Stimulated activated CD4-positive, alpha-beta T cell treated with anti-CD3 and anti-CD28 coated beads, Interleukin-2, amount 100 ng/mL, for 24 hours (primary cell): Measurements from ENCODE around the gene SEPTIN8.
A peak's percentile ranks its signal among the peaks of the same experiment; 100 is the strongest.

Experiments
- DNase-seq, 2 donors: peaks; one replicate each; pipeline ENCODE4 v3.0.0-alpha.2; 2020

SEPTIN8 gene

GRCh38 chr5:132763181-132764036, 13.6 kb downstream of the SEPTIN8 start:
- no peak for DNase-seq

GRCh38 chr5:132762246-132763000, 14.6 kb downstream of the SEPTIN8 start:
- DNase-seq, result no peak

DNA sequence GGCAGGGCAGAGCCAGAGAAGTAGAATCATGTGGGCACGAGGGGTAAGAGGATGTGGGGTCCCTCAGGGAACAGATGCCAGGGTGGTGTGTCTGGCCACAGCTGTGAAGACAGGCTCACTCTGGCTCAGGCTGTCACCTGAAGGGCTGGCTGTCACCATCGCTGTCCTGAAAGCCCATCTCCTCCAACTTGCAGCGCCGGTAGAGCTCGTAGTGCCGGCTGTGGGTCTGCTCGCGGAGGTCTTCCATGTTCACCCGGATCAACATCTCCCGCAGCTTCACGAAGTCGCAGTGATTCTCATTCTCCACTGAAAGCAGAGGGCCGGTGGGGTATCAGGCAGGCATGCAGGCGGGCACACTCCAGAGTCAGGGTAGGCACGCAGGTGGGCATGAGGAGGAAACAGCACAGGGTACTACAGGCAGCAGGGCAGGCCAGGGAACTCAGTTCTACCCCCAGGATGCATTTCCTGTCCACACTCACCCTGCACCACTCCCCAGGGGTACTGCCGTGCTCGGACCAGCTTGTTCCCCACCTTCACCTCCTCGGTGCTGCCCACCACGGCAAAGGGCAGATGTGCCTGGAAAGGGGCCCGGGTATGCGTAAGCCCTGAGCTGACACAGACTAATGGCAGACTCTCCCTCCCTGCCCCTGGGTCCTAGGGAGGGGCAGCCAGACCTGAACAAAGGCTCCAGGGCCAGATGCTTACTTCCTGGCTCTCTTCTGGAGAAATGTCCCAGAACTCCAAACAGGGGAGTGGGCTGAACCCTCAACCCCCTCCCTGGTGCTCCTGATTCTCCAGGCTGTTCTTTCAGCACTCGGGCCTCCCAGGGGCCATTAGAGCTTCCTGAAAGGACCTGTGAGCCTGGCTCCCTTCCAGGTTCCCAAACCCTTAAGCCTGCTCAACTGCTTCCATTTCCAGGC, 15.5 kb downstream of the SEPTIN8 start:
- DNase-seq, result no peak

DNA sequence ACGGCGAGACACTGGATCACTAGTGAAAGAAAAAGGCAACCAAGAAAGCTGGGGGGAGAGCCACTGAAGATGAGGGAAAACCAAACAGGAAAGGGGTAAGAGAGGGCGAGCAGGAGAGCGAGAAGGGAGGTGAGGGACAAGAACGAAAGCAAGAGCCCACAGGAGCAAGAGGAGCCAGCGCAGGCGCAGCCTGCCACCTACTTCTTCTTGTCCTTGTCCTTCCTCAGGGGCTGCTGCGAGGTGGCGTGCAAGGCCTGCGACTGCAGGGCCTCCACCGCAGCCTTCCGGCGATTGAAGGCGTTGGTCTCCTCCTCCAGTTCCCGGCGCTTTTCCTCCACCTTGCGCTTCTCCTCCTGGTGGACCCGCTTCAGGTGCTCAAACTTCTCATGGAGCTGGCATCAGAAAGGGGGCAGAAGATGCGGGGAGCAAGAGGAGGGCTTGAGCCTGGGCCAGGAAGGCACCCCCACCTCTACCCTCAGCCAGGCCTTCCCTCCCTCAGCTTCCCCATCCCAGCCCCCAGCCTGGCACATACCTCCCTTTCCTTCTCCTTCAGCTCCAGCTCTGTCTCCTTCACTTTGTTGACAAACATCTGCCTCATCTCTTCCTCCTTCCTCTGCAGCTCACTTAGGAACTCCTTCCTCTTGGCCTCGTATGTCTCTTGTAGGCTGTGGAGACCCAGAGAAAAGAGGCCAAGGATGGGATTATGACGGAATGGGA, 16.3 kb downstream of the SEPTIN8 start:
- no peak for DNase-seq

- DNase-seq, result no peak
These were observed 17.0 kb downstream of the SEPTIN8 start for GRCh38 chr5:132760049-132760420.

DNA sequence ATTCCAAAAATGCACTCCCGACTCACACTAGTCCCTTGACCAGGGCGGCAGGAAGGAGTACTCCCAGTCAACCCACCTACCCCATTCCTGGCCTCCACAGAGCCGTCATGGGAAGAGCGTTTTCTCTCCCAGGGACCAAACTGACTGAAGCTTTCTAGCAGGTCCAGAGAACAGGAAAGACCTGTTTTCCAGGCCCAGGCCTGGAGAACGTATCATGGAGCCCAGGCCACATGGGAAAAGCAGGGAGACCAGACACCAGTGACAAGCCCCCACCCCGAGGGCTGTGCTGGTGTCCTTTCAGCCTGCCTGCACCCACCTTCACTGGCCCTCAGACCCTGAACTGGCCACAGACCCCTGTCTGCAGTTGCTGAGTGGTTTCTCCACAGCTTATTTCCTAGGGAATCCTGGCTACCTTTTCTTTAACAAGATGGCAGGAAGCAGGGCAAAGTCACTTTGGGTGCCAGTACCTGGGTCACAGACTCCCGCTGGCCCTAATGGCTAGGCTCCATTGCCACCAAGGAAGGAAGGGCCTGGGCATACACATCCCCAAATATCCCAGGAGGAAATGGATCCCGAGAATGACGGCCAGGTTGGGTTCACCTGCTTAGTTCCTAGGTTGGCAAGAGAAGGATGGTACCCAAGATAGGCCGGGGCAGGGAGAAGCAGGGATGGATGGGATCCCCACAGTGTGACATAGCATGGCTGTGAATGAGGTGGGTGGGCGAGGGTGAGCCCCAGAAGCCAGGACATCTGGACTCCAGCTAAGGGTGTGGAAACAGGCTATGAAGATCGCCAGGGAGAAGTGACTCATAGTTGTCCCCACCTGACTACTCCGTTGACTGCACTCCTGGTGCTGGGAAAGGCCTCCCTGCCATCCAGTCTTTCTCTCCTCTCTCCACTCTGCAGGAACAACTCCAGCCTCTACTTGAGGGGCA, 17.7 kb downstream of the SEPTIN8 start:
- DNase-seq, result peak in 1 of 2 donors; percentile 9

DNA sequence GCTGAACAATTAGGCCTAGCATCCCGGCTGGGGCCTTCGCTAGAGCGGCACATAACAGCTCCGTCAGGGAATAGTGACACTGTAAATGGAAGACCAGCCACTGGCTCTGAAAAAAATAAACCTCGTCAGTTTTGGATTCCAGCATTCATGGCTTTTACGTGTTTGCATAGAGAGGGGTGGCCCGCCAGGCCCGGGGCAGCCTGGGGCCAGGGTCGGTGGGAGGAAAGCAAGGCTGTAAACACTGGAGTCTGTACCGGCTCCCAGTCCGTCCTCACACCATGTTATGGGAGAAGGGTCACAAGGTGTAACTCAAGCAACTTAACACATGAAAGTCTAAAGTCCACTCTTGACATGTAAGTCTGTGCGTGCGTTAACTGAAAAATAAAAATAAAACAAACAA, 18.6 kb downstream of the SEPTIN8 start:
- peak in 1 of 2 donors; percentile 13 for DNase-seq

- DNase-seq, result no peak
These were observed 20.5 kb downstream of the SEPTIN8 start for GRCh38 chr5:132756542-132756941.

DNA sequence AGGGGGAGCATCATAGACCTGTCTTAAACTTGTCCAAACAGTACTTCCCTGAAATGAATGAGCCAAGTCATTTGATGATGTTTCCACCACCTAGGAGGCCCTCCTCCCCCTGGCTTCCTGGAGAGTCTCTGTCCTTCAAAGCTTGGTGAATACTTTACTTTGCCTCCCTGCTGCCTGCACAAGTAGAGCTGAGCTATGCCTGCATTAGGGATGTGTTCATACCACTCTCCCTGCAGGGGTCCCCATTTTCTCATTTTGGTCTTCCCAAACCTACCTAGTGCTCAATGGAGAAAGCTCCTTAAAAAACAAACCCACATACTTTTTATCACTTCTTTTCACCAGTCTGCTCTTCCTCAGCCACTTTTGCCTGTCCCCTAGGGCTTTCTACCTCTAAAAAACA, 22.1 kb downstream of the SEPTIN8 start:
- no peak for DNase-seq

- no peak for DNase-seq
These were observed 22.9 kb downstream of the SEPTIN8 start for GRCh38 chr5:132754111-132754510.

DNA sequence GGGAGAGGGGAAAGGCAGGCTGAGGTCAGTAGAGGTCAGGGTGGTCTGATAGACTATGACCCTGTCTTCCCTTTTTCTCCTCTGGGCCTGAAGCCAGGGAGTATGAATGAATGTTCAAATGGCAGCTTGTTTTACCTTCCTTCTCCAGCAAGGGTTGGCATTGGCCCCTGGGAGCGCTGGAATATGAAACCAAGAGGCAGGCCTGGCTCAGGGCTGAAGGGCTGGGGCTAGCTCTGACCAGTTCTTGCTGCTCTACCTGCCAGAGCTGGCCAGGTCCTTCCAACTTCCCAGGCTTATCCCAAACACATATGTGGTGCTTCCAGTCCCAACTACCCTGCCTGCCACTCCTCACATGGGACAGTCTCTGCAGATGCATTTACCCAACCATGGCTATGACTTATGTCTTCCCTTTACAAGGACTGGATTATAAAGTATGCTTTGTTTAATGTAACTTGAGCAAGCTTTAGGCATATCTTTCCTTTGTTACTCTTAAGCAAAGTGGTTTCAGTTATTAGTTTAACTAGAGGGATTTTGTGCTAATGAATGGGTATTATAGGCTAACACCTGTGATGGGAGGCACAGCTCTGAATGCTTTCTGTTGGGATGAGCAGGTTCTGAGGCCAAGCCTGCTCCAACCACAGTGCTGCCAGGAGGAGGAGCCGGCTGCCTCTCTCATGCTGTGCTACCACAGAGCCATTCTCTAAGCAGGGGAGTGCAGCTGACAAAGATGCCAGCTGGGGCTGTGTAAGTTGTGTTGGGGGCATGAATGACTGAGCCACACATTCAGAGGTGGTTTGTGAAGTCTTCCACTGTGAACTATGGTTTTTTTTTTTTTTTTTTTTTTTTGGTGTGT, 23.7 kb downstream of the SEPTIN8 start:
- DNase-seq, result peak in 1 of 2 donors; percentile 12

DNA sequence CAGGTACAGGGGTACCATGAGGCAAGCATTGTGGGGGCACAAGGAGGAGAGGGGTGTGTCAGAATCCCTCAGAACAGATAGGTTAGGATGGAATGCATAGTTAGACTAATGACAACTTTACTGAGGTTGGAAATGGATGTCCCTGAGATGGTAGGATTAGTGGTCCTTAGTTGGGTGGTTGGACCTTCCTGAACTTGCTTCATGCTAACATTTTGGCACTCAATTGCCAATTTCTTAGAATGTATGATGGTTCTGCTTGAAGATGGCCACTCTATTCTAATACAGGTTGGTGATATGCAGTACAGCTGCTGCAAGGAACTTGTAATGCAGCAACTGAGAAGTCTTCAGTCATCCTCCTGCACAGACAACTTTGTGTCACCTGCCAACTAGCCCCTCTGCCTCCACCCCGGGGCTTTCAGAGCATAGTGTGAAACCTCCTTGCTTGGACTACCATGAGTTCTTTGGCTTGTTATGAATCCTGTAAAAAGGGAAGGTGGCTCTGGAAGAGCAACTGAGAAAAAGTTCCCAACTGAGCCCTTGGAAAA, 24.4 kb downstream of the SEPTIN8 start:
- no peak for DNase-seq

GRCh38 chr5:132751971-132752580, 25.0 kb downstream of the SEPTIN8 start:
- DNase-seq, result no peak

GRCh38 chr5:132751444-132751843, 25.6 kb downstream of the SEPTIN8 start:
- DNase-seq, result peak; percentile 49

DNA sequence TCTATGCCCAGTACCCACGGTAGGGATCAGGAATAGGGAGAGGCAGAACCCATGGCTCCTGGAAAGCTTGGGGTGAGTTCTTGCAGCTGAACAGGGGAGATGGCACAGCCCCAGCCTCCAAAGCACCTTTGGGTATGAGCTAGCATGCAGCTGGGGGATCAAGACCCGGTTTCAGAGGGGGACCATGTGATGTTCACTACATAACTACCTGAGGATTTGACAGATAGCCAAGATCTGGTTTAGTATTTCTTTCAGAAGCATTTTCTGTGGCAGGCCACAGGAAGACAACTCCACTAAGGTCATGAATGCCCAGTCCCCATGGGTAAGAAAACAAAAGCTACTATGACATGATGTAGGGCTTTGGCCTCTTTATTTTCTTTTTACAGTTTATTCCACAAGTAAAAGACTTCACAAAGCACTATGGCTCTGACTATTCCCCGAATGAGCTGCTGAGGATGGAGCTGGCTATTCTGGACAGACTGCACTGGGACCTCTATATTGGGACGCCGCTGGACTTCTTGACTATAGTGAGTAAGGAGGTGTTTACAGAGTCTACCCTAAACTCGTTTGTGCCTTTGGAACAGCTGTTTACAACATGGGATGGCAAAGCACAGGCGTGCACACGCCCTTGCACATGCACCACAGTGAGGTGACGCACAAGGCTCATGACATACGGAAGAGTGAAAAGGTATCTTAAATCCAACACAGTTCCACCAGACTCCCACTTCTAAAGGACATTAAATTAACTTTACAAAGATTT, 26.4 kb downstream of the SEPTIN8 start:
- no peak for DNase-seq

DNA sequence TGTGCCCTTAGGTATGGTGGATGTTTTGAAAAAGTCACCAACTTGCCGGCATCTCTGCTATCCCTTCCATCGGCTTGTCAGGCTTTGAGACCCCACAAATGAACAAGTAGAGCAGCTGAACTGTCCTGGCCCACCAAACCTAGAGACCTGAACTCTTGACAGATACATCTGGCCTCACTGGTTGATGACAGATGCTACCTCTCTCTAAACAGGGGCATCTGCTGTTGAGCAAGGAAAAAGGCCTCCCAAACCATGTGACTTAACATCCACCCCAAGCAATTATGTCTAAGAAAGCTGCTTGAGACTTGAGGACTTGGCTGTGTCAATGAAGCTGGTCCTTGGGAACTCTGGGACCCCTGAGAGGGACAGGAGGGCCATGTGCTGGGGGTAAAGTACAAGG, 27.5 kb downstream of the SEPTIN8 start:
- DNase-seq, result no peak

DNA sequence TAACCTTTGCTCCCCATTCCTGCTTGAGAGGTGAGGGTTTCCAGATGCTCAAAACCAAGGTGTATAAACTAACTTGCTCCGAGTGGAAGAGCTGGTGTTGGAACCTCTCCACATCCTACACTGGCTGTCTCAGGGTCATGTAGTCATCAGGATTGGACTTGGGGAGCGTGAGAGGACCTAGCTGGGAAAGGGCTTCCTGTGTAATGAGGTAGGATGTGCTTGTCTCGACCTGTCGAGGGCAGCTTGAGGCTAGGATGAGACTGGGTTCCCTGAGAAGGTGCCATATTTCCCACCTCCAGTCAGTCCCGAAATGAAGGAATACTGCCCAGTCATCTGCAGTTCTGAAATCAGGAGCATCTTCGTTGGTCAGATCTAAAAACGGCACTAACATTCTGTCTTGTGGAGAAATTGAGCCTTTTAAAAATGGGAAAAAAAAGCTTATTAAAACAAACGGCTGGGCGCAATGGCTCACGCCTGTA, 28.5 kb downstream of the SEPTIN8 start:
- no peak for DNase-seq

- peak; percentile 37 to 56 for DNase-seq
These were observed 29.2 kb downstream of the SEPTIN8 start for GRCh38 chr5:132747616-132748440.
